ENCODE data around the gene TMC6. TPM values are rescaled to one million over a fixed set of nuclear protein-coding genes. Genes with fewer than 3 reads are reported as not detected.

The TMC6 gene
- polyA plus RNA-seq, 1 of the 3 experiments (the other 2 are of a cell fraction): 5.5 TPM

- no peaks in the 10 kb centered on the region for H3K36me3 ChIP-seq (replicated peaks in 1 of 2; ENCODE audit: control insufficient read depth in 1 of 2, insufficient read depth in 2 of 2, low read length in 1 of 2)
- H2AFZ ChIP-seq (ENCODE audit: low read depth): no peak overlapping the region
- H3K27ac ChIP-seq (ENCODE audit: low read depth in 2 of 2, low read length in 1 of 2): no peak overlapping the region
- POLR2A ChIA-PET: no interaction called here
- DNase-seq: no peak
- WGBS (ENCODE audit: low lambda C conversion rate): 77% methylated on average over 7 of the region's 7 CpGs
- no peaks in the 10 kb centered on the region for H3K9me3 ChIP-seq
- no peak overlapping the region for H3K4me2 ChIP-seq
- no peaks in the 10 kb centered on the region for H3F3A ChIP-seq (replicated peaks; ENCODE audit: insufficient read depth)
- no peaks in the 10 kb centered on the region for H3K9me2 ChIP-seq
- no peak overlapping the region for H3K4me3 ChIP-seq (ENCODE audit: low read depth in 2 of 2, low read length in 1 of 2)
- H3K79me2 ChIP-seq (ENCODE audit: insufficient read depth): no peaks in the 10 kb centered on the region
- H3K4me1 ChIP-seq (ENCODE audit: control insufficient read depth in 1 of 2, insufficient read depth in 2 of 2, low read depth in 1 of 2, low read length in 1 of 2): peaks cover 0 to 2% of the 10 kb centered on the region in 2 experiments; a peak in 1 of 4 replicates
- TF ChIP-seq SIN3A (IDR thresholded peaks at IDR 0.05; ENCODE audit: borderline replicate concordance, low read depth, low read length): no peak
- no peak for TF ChIP-seq NFIC (IDR thresholded peaks at IDR 0.05; ENCODE audit: borderline replicate concordance)
- TF ChIP-seq CTCF (IDR thresholded peaks at IDR 0.05): no peak
- TF ChIP-seq CHD2 (IDR thresholded peaks at IDR 0.05; ENCODE audit: low read length, partially characterized antibody): no peak
- no peak for TF ChIP-seq TCF12 (IDR thresholded peaks at IDR 0.05)
- TF ChIP-seq TEAD4 (IDR thresholded peaks at IDR 0.05; ENCODE audit: borderline replicate concordance, insufficient read depth): no peak
- TF ChIP-seq RXRA (IDR thresholded peaks at IDR 0.05; ENCODE audit: borderline replicate concordance, low read depth): no peak
- TF ChIP-seq IRF3 (IDR thresholded peaks at IDR 0.05; ENCODE audit: low read depth, low read length): no peak
- TF ChIP-seq POLR2AphosphoS5 (IDR thresholded peaks at IDR 0.05; ENCODE audit: low read depth, low read length): no peak
- no peak for TF ChIP-seq RFX5 (IDR thresholded peaks at IDR 0.05; ENCODE audit: low read length)
- no peak for TF ChIP-seq USF1 (IDR thresholded peaks at IDR 0.05; ENCODE audit: borderline replicate concordance, low read depth)
- TF ChIP-seq YY1 (IDR thresholded peaks at IDR 0.05; ENCODE audit: low read depth): no peak
- no peak for TF ChIP-seq MAX (IDR thresholded peaks at IDR 0.05; ENCODE audit: low read depth)
- TF ChIP-seq FOXM1 (IDR thresholded peaks at IDR 0.05; ENCODE audit: low read depth): no peak
- TF ChIP-seq RAD21 (IDR thresholded peaks at IDR 0.05; ENCODE audit: low read length): no peak
- TF ChIP-seq GATA2 (CRISPR knock-in tag; IDR thresholded peaks at IDR 0.05): no peak
- no peak for TF ChIP-seq FOSL2 (IDR thresholded peaks at IDR 0.05; ENCODE audit: borderline replicate concordance, low read depth)
- TF ChIP-seq ZBTB33 (IDR thresholded peaks at IDR 0.05; ENCODE audit: borderline replicate concordance, low read depth): no peak
- H3K27me3 ChIP-seq (ENCODE audit: insufficient read depth): no peaks in the 10 kb centered on the region
- no peak overlapping the region for H3K9ac ChIP-seq
- H4K20me1 ChIP-seq (ENCODE audit: insufficient read depth): no peaks in the 10 kb centered on the region
- CTCF ChIA-PET: interaction anchor here (1.0 to 6.2 kb wide), 3 partner anchors 11 to 66 kb away, joined by 3 to 43 read pairs (median 4); no protein-coding TSS in a partner anchor
Measured at GRCh38 chr17:78151514-78152008, 23.0 kb upstream of the TMC6 start.

Data from SK-N-SH (cell line).